Aorta (tissue), 5 donors: ENCODE measurements around the gene TRABD2B. TPM values are rescaled to one million over a fixed set of nuclear protein-coding genes. Genes with fewer than 3 reads are reported as not detected.

Experiments
- ATAC-seq: fragments of 200-7000 bp; cut with Tn5 transposase; one replicate; pipeline ENCODE4 v1.9.1; 2022; ENCODE audit warnings: moderate library complexity; ENCODE audit not compliant: low FRiP score
- DNase-seq, 2 donors: peaks; one replicate each; pipeline ENCODE4 v3.0.0-alpha.2; 2020
- H3K27ac ChIP-seq, 2 donors: one replicate each; pipeline ENCODE4 v1.5.1; 2013; ENCODE audit warnings: low read length in 2 of 2, mild to moderate bottlenecking in 2 of 2, moderate library complexity in 2 of 2, control low read depth in 1 of 2, inconsistent platforms in 1 of 2, low read depth in 1 of 2
- H3K27me3 ChIP-seq, 2 donors: one replicate each; pipeline ENCODE4 v1.6.1; 2013; ENCODE audit warnings: control low read depth in 1 of 2, low read length in 1 of 2, mild to moderate bottlenecking in 1 of 2, moderate library complexity in 1 of 2; ENCODE audit not compliant: insufficient read depth in 2 of 2, control insufficient read depth in 1 of 2
- H3K36me3 ChIP-seq, 2 donors: one replicate each; pipeline ENCODE4 v1.6.1; 2013; ENCODE audit warnings: control low read depth in 1 of 2, low read length in 1 of 2, mild to moderate bottlenecking in 1 of 2; ENCODE audit not compliant: insufficient read depth in 2 of 2, control insufficient read depth in 1 of 2
- H3K4me1 ChIP-seq, 2 donors: one replicate each; pipeline ENCODE4 v1.6.1; 2013; ENCODE audit warnings: low read length in 2 of 2, control low read depth in 1 of 2, mild to moderate bottlenecking in 1 of 2, moderate library complexity in 1 of 2; ENCODE audit not compliant: insufficient read depth in 2 of 2, control insufficient read depth in 1 of 2
- H3K4me3 ChIP-seq, 2 donors: one replicate each; pipeline ENCODE4 v1.5.1; 2013; ENCODE audit warnings: low read length in 2 of 2, control low read depth in 1 of 2, mild to moderate bottlenecking in 1 of 2
- H3K9me3 ChIP-seq: one replicate; pipeline ENCODE4 v1.6.1; 2013; ENCODE audit warnings: mild to moderate bottlenecking, low read length; ENCODE audit not compliant: control insufficient read depth
- WGBS, 2 donors: extraction: QIAGEN DNeasy Blood & Tissue Kit; methylation state at CpG; one replicate each; pipeline ENCODE4 v1.1.7; 2013; 5-methylcytosine and 5-hydroxymethylcytosine counted together
- intact Hi-C, 2 donors: fragments of 100-400 bp; cut with DNase I; formaldehyde crosslinking; loops; one replicate each; pipeline versions ENCODE4 v1.14.2 to v1.15.0; 2022
- polyA plus RNA-seq, 2 donors: library from polyadenylated mRNA; stranded (reverse); fragments of 200-250 nt; gene quantifications; one replicate each; pipeline ENCODE4 v1.2.3, GENCODE V29; 2013
- total RNA-seq, 2 donors: library from RNA; stranded (reverse); fragmentation: NEBNext Ultra II Directional; extraction: Animal tissue kit (Norgen Biotek cat#: 25700); gene quantifications; one replicate each; pipeline ENCODE4 v1.2.1, GENCODE V29; 2021
- donor health status: healthy with polysubstance abuse.
- donor health status: Bipolar disorder and iron deficiency.
- donor health status: DM: no; HTN: no; CAD: no.
- donor health status: DM: no; HTN: no; CAD: no.
- donor health status: DM: yes; HTN: yes; CAD: no.

The TRABD2B gene
- total and polyA plus RNA-seq, 4 donors: 6.0 to 13.3 (median 8.5) TPM

DNA sequence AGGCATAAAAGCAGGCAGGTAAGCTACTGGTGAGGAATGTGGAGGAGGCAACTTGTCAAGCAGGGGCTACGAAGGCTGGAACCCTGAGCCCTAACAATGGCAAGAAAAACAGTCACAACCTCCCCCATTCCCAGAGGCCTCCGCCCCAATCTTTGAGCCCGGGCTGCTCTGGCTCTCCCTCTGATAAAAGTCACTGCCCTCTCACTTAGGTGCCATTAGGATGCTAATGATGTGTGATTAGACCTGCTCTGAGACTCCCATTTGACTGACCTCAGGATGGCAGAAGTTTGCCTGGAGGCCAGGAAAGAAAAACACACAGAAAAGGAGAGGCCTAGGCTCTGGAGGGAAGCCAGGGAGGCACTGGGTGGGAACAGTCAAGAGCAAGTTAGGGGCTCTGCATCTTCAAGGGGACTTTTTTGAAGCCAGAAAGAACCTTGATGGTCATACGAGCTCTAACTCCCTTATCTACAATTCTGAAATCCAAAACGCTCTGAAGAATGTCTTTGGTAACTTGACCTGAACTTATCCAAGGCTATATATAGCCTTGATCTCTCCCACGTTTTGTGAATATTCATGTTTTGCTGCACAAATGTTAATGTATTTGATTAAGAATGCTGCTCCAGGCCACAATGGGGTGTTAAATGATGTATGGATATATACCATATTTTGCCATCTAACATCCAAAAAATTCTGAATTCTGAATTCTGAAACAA is 98.9 kb downstream of the TRABD2B start:
- 47 to 54% methylated on average over 6 of the region's 6 CpGs for WGBS, 2 donors
- intact Hi-C loops: loop anchor here in 1 of 2 donors (5.0 kb wide), 1 partner anchor 111 kb away; no protein-coding TSS in a partner anchor
- H3K4me1 ChIP-seq: no peaks in the 10 kb centered on the region
- H3K9me3 ChIP-seq: no peaks in the 10 kb centered on the region
- H3K36me3 ChIP-seq: no peaks in the 10 kb centered on the region
- H3K27me3 ChIP-seq: no peaks in the 10 kb centered on the region
- no peak overlapping the region for H3K4me3 ChIP-seq
- no peak for ATAC-seq
- no peak for DNase-seq
- no peak overlapping the region for H3K27ac ChIP-seq

DNA sequence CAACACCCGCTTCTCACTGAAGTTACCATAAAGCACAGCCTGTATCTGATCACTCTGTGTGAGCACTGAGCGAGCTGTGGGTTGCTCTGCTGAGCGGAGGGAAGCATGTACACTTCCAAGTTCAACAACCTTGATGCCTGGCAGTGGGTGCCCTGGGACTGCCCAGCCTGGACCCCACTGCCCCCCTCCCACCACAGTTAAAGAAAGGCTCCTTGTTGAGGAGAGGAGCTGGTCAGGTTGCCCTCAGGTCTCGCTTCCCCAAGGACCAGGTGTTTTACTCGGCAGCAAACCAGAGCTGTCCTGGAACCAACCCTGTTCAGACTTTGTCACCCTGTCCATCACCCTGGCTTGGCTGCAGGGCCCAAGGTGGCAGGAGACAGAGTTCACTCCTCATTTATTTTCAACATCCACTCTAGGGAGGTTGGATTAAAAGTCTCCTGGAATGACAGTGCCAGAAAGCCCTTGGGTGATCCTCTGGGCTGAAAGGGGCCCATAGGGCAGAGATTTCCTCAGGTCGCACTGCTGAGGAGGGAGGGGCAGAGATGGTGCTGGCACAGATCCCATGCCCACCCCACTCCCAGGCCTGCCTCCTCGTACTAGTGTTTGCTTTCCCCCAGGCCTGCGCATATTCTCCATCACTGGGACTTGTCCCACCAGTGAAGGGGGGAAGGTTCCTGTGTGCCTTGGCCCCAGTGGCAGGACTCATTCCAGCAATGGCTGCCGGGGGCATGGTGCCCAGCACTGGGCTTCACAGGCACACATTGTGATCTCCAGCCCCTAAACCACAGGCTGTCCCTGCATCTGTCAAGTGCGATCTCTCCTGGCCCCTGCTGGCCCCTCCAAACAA is 101.7 kb downstream of the TRABD2B start:
- 52 to 54% methylated on average over 10 of the region's 10 CpGs for WGBS, 2 donors
- H3K4me3 ChIP-seq: no peak overlapping the region
- DNase-seq (no peak), ATAC-seq (no peak)
- H3K36me3 ChIP-seq: no peaks in the 10 kb centered on the region
- intact Hi-C loops: loop anchor here in 1 of 2 donors (5.0 kb wide), 1 partner anchor 108 kb away; no protein-coding TSS in a partner anchor
- no peaks in the 10 kb centered on the region for H3K27me3 ChIP-seq
- H3K4me1 ChIP-seq: no peaks in the 10 kb centered on the region
- H3K9me3 ChIP-seq: no peaks in the 10 kb centered on the region
- H3K27ac ChIP-seq: no peak overlapping the region

DNA sequence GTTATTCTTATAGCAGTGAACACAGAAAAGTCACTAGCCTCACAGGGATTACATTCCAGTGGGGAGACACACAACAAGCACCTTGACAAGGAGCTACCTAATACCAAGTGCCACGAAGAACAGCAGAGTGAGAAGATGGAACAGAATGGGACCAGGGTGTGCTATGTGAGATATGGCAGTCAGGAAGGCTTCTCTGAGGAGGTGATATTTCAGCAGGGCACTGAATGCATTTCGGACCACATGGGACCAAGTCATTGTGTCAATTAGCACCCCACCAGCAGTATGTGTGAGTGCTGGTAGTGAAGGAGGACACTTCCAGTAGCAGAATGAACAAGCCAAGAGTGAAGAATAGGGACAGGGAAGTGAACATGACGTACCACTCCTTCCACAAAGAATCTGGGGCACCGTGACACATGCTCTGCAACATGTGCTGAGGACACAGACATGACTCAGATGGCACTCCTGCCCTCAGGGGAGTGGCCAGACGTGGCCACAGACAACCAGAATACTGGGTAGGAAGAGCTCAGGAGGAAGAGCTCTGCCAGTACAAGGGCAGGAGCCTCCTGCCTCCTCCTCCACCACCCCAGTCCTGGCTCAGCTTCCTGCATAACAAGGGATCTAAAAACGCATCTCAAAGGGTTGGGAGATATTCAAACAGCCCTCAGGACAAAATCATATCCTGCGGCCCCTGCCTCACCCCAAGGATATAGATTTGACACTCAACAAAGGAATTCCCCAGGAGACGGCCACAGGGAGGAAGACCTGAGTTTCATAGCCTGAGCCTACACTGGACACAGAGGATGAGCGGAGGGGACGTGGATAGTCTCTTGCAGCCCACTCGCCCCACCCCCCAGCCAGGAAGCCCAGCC is 102.5 kb downstream of the TRABD2B start:
- Histone ChIP-seq H3K4me1 (no peaks in the 10 kb centered on the region), H3K27me3 (no peaks in the 10 kb centered on the region), H3K4me3 (no peak overlapping the region), H3K27ac (no peak overlapping the region), H3K9me3 (no peaks in the 10 kb centered on the region), H3K36me3 (no peaks in the 10 kb centered on the region)
- ATAC-seq (no peak), DNase-seq (no peak)
- intact Hi-C loops: loop anchor here in 1 of 2 donors (5.0 kb wide), 1 partner anchor 107 kb away; no protein-coding TSS in a partner anchor
- WGBS, 2 donors: 61 to 75% methylated on average over 11 of the region's 11 CpGs

DNA sequence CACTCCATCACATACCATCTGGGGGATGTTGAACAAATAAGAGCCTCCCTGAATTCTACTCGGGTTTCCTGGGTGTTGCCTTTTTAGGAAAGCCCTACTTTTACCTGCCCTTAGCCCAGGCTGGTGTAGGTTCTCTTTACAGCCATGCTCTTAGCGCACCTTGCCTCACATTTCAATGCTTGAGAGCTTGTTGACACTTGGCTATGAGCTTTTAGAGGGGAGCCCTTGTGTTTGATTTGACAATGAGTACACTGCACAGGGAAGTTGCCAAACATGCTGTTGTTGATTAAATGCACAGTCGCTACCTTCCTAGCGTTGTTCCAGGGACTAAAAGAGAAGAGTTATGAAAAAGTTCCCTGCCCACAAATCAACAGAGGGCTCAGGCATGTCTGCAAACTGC is 103.8 kb downstream of the TRABD2B start:
- DNase-seq: no peak
- Histone ChIP-seq H3K9me3 (no peaks in the 10 kb centered on the region), H3K27me3 (no peaks in the 10 kb centered on the region), H3K27ac (no peak overlapping the region), H3K36me3 (no peaks in the 10 kb centered on the region), H3K4me1 (no peaks in the 10 kb centered on the region), H3K4me3 (no peak overlapping the region)
- intact Hi-C loops: no loop called here
- WGBS, 2 donors: 95 to 96% methylated on average over 4 of the region's 4 CpGs
- ATAC-seq: no peak

DNA sequence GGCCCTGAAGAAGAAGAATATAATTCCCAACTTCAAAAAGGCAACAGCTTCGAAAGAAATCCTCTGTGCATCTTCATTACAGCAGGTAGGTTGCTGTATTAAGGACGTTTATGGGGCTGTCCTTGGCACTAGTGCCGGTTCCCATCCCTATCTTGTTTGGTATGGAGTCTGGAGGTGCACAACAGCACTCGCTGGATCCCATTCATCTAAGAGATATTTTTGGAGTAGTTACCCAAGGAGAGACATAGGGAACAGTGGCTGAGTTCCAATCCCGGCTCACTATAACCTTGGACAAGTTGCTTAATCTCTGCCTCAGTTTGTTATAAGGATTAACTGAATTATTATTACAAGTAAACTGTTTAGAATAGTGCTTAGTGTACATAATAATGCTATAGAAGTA is 106.4 kb downstream of the TRABD2B start:
- ATAC-seq: no peak
- WGBS, 2 donors: 75 to 78% methylated on average over 5 of the region's 5 CpGs
- Histone ChIP-seq H3K27me3 (no peaks in the 10 kb centered on the region), H3K36me3 (no peaks in the 10 kb centered on the region), H3K9me3 (no peaks in the 10 kb centered on the region), H3K27ac (no peak overlapping the region), H3K4me1 (no peaks in the 10 kb centered on the region), H3K4me3 (no peak overlapping the region)
- intact Hi-C loops: no loop called here
- DNase-seq: no peak

DNA sequence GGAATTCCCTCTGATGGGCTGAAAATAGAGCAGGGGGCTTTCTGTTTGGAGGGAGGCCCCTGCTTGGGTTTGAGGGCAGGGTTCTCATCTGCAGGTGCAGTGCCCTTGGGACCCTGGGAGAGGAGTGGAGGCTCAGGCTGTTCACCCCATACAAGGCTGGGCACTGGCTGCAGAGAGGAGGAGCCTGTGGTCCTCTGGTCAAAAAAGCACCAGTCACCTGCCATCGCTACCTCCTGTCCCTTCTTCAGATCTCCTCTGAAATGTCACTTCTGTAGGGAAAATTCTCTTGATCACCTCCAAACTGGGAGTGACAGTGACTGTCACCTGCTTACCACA is 108.9 kb downstream of the TRABD2B start:
- Histone ChIP-seq H3K4me3 (no peak overlapping the region), H3K4me1 (no peaks in the 10 kb centered on the region), H3K9me3 (no peaks in the 10 kb centered on the region), H3K27ac (no peak overlapping the region), H3K36me3 (no peaks in the 10 kb centered on the region), H3K27me3 (no peaks in the 10 kb centered on the region)
- ATAC-seq: no peak
- DNase-seq: no peak
- intact Hi-C loops: no loop called here
- WGBS, 2 donors: 98 to 100% methylated on average over 1 of the region's 1 CpG

DNA sequence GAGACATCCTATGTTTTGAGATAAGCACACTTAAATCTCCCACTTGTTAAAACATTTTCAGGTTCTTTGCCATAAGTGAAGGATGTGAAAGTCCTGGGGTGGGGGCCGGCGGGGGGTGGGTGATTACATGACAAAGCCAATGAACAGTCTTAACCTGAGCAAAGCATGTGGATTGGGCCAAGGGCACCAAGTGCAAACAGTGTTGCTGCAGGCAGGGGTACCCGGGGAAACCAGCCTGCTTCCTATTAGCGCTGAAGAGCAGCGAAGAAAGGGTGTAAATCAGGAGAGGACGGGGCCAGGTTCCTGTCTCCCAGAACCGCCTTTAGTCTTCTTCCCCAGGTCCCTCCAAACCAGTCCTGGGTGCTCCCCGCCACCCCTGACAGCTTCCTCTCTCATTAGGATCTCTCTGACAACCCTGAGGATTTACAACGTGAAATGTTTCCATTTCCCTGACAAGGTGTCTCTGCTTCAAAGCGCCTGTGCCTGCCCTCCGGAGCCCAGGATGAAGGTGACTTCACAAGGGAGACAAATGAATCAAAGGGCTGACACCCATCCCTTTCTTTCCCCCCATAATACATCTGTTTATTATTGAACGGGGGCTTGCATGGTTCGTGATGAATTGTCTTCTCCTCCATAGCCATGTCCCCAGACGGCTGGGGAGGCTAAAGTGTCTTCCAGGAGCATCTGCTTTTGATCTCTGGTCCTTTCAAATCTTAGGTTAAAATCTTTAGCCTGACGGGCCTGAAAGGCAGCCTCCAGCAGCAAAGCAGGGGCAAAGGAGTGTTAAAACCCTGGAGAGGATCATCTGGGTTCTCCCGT is 109.5 kb downstream of the TRABD2B start:
- ATAC-seq (no peak), DNase-seq (no peak)
- no peak overlapping the region for H3K27ac ChIP-seq
- H3K9me3 ChIP-seq: no peaks in the 10 kb centered on the region
- 89 to 92% methylated on average over 16 of the region's 16 CpGs for WGBS, 2 donors
- H3K27me3 ChIP-seq: no peaks in the 10 kb centered on the region
- no peaks in the 10 kb centered on the region for H3K36me3 ChIP-seq
- H3K4me1 ChIP-seq: no peaks in the 10 kb centered on the region
- intact Hi-C loops: no loop called here
- no peak overlapping the region for H3K4me3 ChIP-seq

DNA sequence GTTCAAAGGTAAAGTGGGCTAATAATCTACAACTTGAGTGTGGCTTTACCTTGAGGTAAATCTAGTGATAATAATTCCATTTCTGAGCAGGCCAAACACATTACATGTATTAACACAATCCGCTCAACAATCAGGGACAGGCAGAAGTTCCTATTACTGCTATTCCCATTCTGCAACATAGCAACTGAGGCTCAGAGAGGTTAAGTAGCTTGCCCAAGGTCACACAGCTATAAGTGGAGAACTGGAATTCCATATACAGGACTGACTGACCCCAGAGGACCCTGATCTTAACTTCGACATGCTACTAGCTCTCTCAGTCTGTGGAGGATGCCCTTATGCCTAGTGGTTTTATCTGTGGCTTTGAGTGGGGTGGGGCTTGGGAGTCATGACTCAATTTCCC is 110.1 kb downstream of the TRABD2B start:
- DNase-seq (no peak), ATAC-seq (no peak)
- intact Hi-C loops: no loop called here
- Histone ChIP-seq H3K36me3 (no peaks in the 10 kb centered on the region), H3K9me3 (no peaks in the 10 kb centered on the region), H3K27me3 (no peaks in the 10 kb centered on the region), H3K4me1 (no peaks in the 10 kb centered on the region), H3K27ac (no peak overlapping the region), H3K4me3 (no peak overlapping the region)
- WGBS, 2 donors: 50 to 73% methylated on average over 2 of the region's 2 CpGs
